Measurements from ENCODE around the gene CGB8. TPM values are rescaled to one million over a fixed set of nuclear protein-coding genes. Genes with fewer than 3 reads are reported as not detected.

The CGB8 gene
- total RNA-seq, 1 experiment from 2014 or later = 0.34 TPM

GRCh38 chr19:49020931-49021895 lies 27.7 kb downstream of the CGB8 start:
- ChIA-PET RAD21 (ENCODE audit: low non-redundant PET in 1 of 2, low total read pairs in 2 of 2, uncharacterized antibody in 2 of 2, unreplicated experiment in 2 of 2) (no interaction called here), POLR2A (interaction anchor here (1.4 kb wide), 1 partner anchor 28 kb away, joined by 3 read pairs; the partner anchor contains the start of gene RUVBL2), CTCF (interaction anchor here (0.7 to 4.3 kb wide), 5 partner anchors 21 to 204 kb away, joined by 3 to 44 read pairs (median 4); partner anchors contain the start of genes GYS1 and RUVBL2)
- Histone ChIP-seq H3K36me3 (ENCODE audit: control insufficient read depth in 1 of 2, insufficient read depth in 2 of 2, low read length in 2 of 2) (no peaks in the 10 kb centered on the region), H3K4me2 (ENCODE audit: low read length) (peak overlapping the region; percentile 24), H3K27me3 (ENCODE audit: insufficient read depth, low read length) (no peaks in the 10 kb centered on the region), H3K9ac (ENCODE audit: low read length) (no peak overlapping the region), H3K9me2 (ENCODE audit: insufficient read depth) (no peaks in the 10 kb centered on the region), H3K4me3 (replicated peaks in 1 of 2; ENCODE audit: low read depth in 1 of 2, low read length in 2 of 2) (no peak overlapping the region), H3K79me2 (ENCODE audit: insufficient read depth, low read length) (no peaks in the 10 kb centered on the region), H3K9me3 (ENCODE audit: control insufficient read depth in 1 of 2, insufficient read depth in 1 of 2, low read depth in 1 of 2, low read length in 2 of 2) (no peaks in the 10 kb centered on the region), H3K4me1 (ENCODE audit: control insufficient read depth in 1 of 2, insufficient read depth in 2 of 2, low read length in 2 of 2) (peaks cover 31 to 55% of the 10 kb centered on the region in 2 experiments), H2AFZ (ENCODE audit: low read depth, low read length, poor library complexity, severe bottlenecking) (no peak overlapping the region), H3K27ac (ENCODE audit: low read depth, low read length) (0 out of 2 replicates have a peak overlapping the region, but pooled peaks have one; percentile 9), H4K20me1 (ENCODE audit: insufficient read depth) (no peaks in the 10 kb centered on the region)
- intact Hi-C loops (cut with micrococcal nuclease) = no loop called here
- ATAC-seq = no peak
- DNase-seq (ENCODE audit: low read depth, low spot score) = no peak
- BruUV-seq (replicated peaks) = no TSS peak
- TF ChIP-seq FOSL1 (IDR thresholded peaks at IDR 0.05; ENCODE audit: low read depth) = peak; percentile 22; the same call in 1 of the 2 replicates
- no peak for TF ChIP-seq TCF7L2 (IDR thresholded peaks at IDR 0.05; ENCODE audit: borderline replicate concordance, extremely low read depth, insufficient read depth, insufficient read length)
- 0 out of 2 replicates have a peak, but pooled peaks have one; percentile 18 for TF ChIP-seq MAX (IDR thresholded peaks at IDR 0.05)

GRCh38 chr19:49020342-49020741 lies 28.6 kb downstream of the CGB8 start:
- no peaks in the 10 kb centered on the region for H3K9me3 ChIP-seq (ENCODE audit: control insufficient read depth in 1 of 2, insufficient read depth in 1 of 2, low read depth in 1 of 2, low read length in 2 of 2)
- POLR2A ChIA-PET = no interaction called here
- H3K9ac ChIP-seq (ENCODE audit: low read length) = no peak overlapping the region; the same call in 1 of the 2 replicates
- H3K27me3 ChIP-seq (ENCODE audit: insufficient read depth, low read length) = no peaks in the 10 kb centered on the region
- H3K4me1 ChIP-seq (ENCODE audit: control insufficient read depth in 1 of 2, insufficient read depth in 2 of 2, low read length in 2 of 2) = peaks cover 31 to 55% of the 10 kb centered on the region in 2 experiments
- no peak overlapping the region for H2AFZ ChIP-seq (ENCODE audit: low read depth, low read length, poor library complexity, severe bottlenecking)
- no peak overlapping the region for H3K27ac ChIP-seq (ENCODE audit: low read depth, low read length)
- H3K4me2 ChIP-seq (ENCODE audit: low read length) = peak overlapping the region; percentile 95
- DNase-seq (ENCODE audit: low read depth, low spot score) (no peak), ATAC-seq (no peak)
- no peak overlapping the region for H3K4me3 ChIP-seq (replicated peaks in 1 of 2; ENCODE audit: low read depth in 1 of 2, low read length in 2 of 2)
- H3K36me3 ChIP-seq (ENCODE audit: control insufficient read depth in 1 of 2, insufficient read depth in 2 of 2, low read length in 2 of 2) = peaks cover 0 to 5% of the 10 kb centered on the region in 2 experiments; a peak in 1 of 4 replicates
- no peaks in the 10 kb centered on the region for H3K79me2 ChIP-seq (ENCODE audit: insufficient read depth, low read length)
- RAD21 ChIA-PET (ENCODE audit: low non-redundant PET in 1 of 2, low total read pairs in 2 of 2, uncharacterized antibody in 2 of 2, unreplicated experiment in 2 of 2) = no interaction called here
- BruUV-seq (replicated peaks) = no TSS peak
- no peaks in the 10 kb centered on the region for H3K9me2 ChIP-seq (ENCODE audit: insufficient read depth)
- intact Hi-C loops (cut with micrococcal nuclease) = no loop called here
- H4K20me1 ChIP-seq (ENCODE audit: insufficient read depth) = no peaks in the 10 kb centered on the region
- CTCF ChIA-PET = interaction anchor here (0.9 to 4.3 kb wide), 6 partner anchors 11 to 205 kb away, joined by 3 to 44 read pairs (median 5); partner anchors contain the start of genes CGB2, GYS1 and RUVBL2
- TF ChIP-seq JUND (IDR thresholded peaks at IDR 0.05) = no peak
- TF ChIP-seq MAX (IDR thresholded peaks at IDR 0.05) = no peak
- TF ChIP-seq EZH2 (IDR thresholded peaks at IDR 0.05) = no peak
- no peak for TF ChIP-seq RAD21 (IDR thresholded peaks at IDR 0.05; ENCODE audit: low read depth)
- no peak for TF ChIP-seq POLR2A (IDR thresholded peaks at IDR 0.05; ENCODE audit: borderline replicate concordance, extremely low read depth, insufficient read depth, insufficient read length)
- TF ChIP-seq SP1 (IDR thresholded peaks at IDR 0.05; ENCODE audit: low read depth) = no peak
- TF ChIP-seq CBX3 (IDR thresholded peaks at IDR 0.05; ENCODE audit: low read depth) = no peak
- no peak for TF ChIP-seq ZBTB33 (IDR thresholded peaks at IDR 0.05; ENCODE audit: extremely low read depth, insufficient replicate concordance, low read length)
- no peak for TF ChIP-seq CEBPB (IDR thresholded peaks at IDR 0.05; ENCODE audit: low read depth)
- no peak for TF ChIP-seq ZFX (IDR thresholded peaks at IDR 0.05)
- no peak for TF ChIP-seq EGR1 (IDR thresholded peaks at IDR 0.05; ENCODE audit: low read depth)
- TF ChIP-seq POLR2AphosphoS5 (IDR thresholded peaks at IDR 0.05; ENCODE audit: low read depth, low read length) = no peak
